TTC549 (cell line): ENCODE results near the gene PHKA2.
"Not testable (repeated sequence)": the region's sequence is repeated elsewhere in the genome, so short reads cannot be mapped to it uniquely, and the experiment has no call there.

Source experiments
- FAIRE-seq: peaks from 2 replicates; lab custom pipeline; 2012; peaks lifted over from hg19 to GRCh38; lab: Jason Lieb, UNC

The PHKA2 gene

DNA sequence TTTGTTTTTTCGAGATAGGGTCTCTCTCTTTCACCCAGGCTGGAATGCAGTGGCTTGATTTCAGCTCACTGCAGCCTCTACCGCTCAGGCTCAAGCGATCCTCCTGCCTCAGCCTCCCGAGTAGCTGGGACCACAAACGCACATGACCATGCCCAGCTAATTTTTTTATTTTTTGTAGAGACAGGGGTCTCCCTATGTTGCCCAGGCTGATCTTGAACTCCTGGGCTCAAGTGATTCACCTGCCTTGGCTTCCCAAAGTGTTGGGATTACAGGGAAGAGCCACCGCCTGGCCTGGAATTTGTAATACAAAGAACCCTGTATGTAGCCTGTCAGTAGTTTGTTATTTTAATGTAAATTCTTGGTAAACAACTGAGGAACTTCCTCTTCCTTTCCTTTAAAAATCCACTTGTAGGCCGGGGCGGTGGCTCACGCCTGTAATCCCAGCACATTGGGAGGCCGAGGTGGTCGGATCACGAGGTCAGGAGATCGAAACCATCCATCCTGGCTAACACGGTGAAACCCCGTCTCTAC lies 119.5 kb downstream of the PHKA2 start:
- no peak for FAIRE-seq

DNA sequence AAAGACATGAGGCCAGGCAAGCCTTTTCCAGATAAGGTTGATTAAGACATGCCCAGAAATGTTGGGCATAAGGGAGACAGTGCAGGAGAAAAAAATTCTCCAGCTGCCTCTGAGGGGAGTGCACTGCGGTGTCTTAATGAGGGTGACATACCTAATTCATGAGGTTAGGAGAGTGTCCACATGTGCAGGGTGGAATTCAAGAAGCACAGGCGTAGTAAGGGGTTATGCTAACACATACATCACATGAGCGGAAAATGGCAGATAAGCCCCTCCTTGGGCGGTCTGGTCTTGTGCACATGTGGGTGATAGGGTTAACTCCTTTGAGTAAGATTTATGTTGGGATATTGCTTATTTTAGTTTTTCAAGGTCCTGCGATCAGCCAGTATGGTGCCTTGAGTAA lies 122.4 kb downstream of the PHKA2 start:
- no peak for FAIRE-seq

DNA sequence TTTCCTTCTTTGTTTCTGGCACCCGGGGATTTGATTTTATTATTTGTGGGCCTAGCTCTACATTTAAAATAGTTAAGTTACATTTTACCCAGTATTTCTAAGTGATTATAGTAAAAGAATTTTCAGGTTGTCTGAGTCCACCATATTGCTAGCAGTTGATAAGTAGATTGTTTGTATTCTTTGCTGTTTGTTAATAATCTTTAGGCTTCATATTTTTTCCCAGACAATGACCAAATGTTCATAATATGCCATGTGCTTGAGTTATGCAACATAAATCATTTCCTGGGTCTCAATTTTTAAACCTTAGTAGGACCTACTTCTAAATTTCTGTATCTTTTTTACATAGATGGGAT lies 127.3 kb downstream of the PHKA2 start:
- no peak for FAIRE-seq

DNA sequence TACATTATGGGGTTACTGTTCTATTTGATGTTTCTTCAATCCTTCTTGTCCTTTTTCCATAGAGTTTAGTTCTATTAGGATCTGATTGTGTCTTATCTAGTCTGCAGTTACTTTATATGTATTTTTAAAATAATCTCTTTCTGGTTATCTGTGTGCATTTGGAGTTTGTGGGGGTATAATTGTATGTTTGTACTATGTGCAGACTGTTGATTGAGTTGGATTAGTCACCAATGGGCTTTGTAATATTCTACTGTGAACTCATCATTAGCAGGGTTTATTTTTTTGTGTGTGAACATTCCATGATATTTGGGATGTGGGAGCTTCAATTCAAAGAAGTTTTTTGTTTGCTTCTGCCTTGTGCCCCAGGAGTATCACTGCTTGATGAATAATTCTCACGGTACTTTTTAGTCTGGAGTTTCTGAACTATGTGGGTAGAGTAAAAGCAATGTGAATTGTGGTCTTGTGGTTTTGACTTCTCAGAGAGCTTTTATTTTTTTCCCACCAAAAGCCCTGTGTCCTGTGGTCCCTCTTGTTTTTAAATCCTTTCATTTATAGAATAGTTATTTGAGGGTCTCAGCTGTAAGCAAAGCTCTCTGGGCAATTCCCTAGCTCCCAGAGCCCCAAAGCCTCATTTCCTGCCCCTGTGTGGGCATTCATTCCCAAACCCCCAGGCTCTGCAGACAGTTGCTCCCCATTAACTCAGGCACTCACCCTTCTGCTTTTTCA lies 127.8 kb downstream of the PHKA2 start:
- no peak for FAIRE-seq

DNA sequence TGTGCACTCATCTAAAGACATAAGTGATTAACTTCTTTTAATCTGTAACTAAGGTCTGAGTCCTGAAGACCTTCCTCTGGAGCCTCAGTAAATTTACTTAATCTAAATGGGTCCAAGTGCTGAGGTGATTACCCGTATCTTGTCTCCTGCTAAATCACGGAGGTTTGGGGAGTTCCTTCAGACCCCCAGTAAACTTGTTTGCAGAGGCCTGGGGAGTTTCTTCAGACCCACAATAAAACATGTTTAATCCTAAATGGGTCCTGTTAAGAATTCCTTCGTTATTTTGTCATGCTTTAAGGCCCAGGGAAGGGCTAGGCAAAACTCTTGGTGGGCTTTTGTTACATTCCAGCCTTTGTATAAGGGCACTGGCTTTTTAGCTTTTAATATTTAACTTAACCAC lies 136.0 kb downstream of the PHKA2 start:
- FAIRE-seq: not testable (repeated sequence)
